GM23248 (cell line): Measurements from ENCODE around the gene CASK.
"Not testable (repeated sequence)": the region's sequence is repeated elsewhere in the genome, so short reads cannot be mapped to it uniquely, and the experiment has no call there.

ENCODE experiments used
- EZH2 ChIP-seq: fragments of 200-600 bp; sonication (generic); IDR thresholded peaks from 2 replicates; pipeline ENCODE4 v1.6.1; 2018; ENCODE audit warnings: antibody characterized with exemption, mild to moderate bottlenecking; ENCODE audit not compliant: insufficient read depth, poor library complexity, severe bottlenecking
- EZH2phosphoT487 ChIP-seq: fragments of 200-600 bp; sonication (generic); IDR thresholded peaks from 2 replicates; pipeline ENCODE4 v1.6.1; 2018; ENCODE audit warnings: antibody characterized with exemption, moderate library complexity, mild to moderate bottlenecking, low read depth; ENCODE audit not compliant: insufficient read depth

- not testable (repeated sequence) for TF ChIP-seq EZH2, EZH2phosphoT487
These were observed 203.7 kb downstream of the CASK start for GRCh38 chrX:41719610-41720009.
